ENCODE measurements around the gene HPSE2.
A peak's percentile ranks its signal among the peaks of the same experiment; 100 is the strongest.

HPSE2 gene

DNA sequence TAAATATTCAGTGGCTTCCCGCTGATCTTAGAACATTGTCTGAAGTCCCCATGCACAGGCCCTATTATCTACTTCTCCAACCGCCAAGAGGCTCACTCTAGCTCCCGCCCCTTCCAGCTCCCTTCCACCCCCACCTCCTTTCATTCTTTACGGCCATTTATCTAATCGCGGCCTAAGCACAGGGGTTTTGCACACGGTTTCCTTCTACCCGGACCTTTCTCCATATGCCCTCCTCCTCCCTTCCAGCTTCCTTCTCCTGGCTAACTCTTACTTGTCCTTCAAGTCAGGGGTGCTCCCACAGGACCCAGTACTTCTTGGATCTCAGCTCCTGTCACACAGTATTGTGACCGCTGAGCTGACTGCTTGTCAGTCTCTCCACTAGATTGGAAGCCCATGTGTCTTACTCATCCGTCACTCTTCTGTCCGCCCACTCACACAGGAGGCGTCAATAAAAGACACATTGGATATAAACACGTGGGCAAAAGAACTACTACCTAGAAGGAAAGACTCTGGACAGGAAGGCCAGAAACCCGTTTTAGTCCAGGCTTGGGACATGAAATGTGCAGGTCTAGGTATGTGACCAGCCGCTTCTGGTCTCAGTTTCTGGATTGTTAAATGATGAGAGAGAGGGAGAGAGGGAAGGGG, 768.7 kb downstream of the HPSE2 start:
- no peak for DNase-seq

DNA sequence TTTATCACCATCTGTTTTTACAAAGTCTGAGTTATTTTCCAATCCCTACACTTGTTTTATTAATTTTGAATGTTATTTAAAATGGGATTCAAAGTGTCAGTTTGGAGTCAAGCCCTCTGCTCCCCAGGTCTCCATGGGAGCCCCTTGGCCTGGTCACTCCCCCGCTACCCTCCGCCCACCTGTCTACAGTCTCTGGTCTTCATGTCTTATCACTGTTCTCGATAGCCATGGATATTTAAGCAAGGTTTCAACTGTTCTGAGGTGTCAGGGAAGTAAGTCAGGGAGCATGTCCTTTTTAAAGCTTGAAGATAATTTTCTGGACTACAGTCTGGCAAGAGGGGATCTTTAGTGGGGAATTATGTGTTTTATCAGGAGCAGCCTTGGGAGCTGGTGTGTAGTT, 769.8 kb downstream of the HPSE2 start:
- DNase-seq: no peak

DNA sequence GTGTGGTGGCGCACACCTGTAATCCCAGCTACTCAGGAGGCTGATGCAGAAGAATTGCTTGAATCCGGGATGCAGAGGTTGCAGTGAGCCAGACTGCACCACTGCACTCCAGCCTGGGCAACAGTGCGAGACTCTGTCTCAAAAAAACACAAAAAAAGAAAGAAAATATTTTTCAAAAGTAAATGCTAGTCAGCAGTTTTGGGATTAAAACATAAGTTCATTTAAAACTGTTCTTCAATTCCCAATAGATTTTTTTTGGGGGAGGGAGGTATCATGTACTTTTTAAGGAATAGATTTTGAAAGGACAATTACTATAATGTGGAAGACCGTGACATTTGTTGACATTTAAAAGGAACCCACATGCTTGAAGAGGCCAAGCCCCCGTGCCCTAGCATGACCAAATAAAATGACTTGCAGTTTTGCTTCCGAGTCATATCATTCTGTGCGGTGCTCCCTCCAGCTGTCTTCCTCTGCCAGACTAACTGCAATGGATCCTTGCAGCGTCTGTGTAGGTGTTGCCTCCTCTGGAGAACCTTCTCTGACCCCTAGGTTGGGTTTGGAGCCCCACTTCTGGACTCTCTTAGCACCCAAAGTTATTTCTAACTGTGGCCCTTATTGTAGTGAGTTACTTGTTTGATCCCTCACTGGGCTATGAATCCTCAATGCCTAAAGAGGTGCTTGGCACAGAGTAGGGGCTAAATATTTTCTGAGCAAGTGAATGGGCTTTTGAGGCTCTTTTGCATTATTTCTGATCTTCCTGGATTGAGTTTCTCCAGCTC, 771.5 kb downstream of the HPSE2 start:
- no peak for DNase-seq

DNA sequence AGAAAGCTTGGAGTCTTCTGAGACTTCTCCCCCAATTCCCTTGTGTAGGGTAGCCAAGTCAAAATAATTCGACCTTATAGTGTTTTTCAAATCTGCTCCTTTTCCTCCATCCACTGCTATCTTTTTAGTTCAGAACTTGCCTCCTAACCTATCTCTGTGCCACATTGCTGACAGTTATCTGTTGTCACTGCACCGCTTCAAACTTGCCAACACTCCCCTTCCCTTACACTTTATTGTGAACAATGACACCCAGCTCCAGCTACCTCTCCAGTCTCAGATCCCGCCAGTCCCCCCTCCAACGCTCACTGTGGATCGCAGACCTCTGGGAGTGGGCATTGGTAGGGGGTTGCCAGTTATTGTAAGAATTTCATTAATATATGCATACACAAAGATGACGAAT, 772.6 kb downstream of the HPSE2 start:
- no peak for DNase-seq

DNA sequence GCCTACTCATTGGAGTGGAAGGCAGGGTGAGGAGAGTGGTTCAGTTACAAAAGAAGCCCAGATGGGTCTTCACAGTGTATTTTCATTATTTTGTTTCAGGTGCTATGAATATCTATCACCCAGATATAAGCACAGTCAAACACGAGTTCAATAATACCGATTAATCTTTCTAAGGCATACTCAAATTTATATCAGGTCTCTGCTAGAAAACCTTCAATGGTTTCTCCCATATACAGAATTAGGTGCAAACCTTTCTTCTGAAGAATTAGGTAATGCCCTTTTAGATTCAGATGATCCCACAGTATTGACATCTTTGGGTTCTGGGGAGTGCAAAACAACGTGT, 774.2 kb downstream of the HPSE2 start:
- DNase-seq: no peak

DNA sequence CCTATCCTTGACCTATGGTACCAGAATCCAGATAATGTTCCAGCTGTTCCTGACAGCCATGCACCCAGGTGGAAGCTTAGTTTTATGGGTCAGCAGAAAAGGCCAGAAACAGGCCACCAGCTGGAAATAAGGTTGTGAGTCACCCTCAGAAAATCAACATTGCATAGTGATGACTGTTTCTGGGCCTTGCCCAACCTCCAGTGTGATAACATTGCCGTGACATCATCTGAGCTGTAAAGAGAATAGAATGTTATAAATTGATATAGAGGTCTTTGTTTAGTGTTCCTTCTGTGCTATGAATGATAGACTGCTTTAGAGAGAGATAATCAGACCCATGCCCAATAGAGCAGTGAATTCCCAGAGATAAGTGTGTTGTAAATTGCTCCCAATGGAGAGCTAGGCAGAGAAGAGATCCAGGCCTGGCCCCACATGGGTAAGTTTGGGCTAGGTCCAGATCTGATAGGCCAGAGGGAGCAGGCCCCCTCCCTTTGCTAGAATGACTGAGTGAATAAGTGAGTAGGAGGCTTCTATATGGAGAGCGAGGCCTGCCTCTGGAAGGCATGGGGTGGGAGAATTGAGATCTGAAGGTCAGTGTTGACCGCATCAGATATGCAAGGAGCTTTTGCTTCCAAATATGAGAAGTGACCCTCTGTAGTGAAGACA, 774.7 kb downstream of the HPSE2 start:
- no peak for DNase-seq

DNA sequence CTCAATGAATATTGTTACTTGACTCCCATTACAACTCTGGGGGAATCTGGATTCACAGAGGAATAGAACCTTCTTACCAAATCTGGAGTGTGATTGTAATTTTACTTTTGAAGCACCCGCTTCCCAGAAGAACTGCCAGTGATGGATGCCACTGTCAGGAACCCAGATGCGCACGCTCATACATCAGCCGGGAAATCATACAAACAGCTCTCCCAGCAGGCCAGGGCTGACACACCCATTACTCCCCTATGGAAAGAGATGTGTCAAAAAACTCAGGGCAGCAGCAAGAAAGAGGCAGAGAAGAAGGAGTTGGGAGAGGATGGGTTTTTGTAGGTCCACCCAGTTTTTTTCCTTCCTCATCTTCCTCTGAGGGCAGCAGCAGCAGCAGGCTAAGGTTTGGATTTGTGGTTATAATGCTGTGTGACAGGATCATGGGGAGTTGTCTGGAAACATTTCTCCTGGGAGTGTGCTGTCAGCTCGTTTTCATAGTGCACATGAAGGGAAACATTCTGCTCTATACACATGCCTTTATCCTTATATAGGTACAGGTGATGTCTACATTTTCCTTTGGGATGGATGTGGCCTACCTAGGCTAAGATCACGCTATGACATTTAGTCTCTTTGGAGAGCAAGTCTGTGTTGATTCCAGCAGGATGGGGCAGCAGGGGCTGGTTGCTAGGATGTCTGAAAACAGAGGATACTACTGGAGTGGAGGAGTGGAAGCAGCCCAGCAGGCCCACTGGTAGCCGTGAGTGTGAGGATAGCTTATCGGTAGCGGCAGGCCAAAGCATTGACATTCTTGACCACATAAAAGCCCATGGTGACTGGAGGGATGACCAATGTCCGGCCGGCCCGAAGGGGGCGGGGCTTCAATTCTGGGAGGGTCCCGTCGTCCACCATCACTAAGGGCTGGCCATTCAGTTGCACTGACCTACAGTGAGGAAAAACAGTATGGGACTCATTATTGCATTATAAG, 776.6 kb downstream of the HPSE2 start:
- no peak for DNase-seq

DNA sequence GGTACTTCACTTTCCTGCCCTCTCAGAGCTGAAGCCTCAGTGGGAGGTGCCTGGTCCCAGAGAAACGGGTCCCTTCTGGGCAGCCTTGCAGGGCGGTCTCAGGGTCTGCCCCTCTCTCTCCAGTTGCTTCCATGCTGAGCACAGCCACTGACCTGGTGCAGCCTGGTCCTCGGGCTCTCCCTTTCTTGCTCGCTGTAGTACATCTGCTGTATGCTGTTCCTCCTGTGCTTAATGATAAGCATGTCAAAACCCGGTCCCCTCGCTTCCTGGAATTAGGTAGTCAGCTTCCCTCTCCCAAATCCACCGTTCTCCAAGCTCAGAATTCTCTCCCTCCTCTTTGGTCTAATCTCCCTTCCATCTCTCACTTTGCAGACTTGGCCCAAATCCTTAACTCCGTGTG, 777.9 kb downstream of the HPSE2 start:
- no peak for DNase-seq

DNA sequence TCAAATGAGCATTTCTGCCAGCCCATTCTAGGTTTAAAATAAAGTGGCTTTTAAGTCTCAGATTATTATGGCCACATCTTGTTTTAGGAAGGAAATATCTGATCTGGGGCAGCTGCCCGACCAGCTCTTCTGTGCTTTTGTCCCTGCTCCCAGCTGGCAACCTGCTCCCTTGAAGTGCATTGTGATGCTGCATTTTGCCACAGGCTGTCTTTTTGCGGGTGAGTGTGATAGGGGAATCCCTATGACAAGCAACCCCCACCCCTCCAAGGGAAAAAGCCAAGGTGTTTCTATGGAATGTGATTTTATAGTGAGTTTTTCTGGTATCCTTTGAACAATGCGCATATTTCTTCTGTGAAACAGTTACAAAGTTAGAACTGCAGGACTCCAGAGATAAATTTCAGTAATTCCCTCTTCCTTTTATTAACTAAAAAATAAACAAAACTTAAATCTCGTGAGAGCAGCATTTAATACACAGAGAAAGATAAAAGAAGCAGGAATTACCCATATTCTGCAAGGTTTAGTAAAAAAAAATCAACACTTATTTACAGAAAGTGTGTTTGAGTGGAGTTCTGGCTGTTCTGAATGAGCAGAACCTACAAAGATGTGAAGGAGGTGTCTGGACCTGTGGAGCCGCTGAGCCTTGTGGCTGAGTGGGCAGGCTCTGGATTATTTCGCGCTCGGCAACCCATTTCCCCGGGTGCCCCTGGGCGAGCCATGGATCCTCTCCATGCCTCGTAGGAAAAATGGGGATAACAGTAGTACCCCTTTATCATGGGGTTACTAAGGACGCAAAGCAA, 778.8 kb downstream of the HPSE2 start:
- DNase-seq: no peak

DNA sequence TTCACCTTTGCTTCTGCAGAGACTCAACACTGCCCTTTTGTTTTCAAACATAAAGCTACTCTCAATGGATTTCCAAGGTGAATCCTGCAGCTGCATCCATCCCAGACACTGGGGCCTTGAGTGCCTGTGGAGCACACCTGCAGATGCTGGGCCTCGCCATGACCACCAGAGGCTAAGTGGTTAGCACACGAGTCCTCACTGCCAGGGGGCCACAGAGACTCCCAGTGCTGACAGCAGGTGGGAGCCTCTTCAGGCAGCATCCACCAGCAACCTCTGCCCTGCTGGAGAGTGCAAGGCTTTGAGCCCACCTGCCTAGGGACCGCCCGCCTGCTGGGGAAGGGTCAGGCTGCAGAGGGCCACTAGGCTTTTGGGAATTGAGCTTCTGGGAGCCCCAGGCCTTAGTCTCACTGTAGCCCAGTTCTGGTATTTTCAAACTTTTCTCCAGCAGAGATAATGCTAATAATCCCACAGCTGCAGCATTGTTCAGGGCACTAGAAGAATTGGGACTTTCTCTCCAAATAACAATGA, 779.5 kb downstream of the HPSE2 start:
- DNase-seq: no peak

DNA sequence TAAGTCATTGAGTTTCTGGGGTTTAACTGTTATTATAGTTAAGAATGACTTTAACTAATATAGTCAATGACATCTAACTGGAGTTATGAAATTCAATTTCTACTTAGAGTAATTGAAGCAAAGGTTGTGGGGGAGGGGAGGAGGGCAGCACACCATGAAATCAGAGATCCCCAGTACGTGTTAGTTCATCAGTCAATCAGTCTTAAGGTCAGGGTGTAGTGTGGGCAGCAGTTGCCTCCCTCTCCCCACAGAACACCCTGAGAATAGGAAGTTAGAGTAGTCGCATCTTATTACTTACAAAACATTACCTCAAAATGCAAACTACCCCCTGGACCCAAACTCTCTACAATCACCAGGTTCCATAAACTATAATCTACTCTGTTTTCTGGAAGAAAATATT, 781.9 kb downstream of the HPSE2 start:
- DNase-seq: no peak

DNA sequence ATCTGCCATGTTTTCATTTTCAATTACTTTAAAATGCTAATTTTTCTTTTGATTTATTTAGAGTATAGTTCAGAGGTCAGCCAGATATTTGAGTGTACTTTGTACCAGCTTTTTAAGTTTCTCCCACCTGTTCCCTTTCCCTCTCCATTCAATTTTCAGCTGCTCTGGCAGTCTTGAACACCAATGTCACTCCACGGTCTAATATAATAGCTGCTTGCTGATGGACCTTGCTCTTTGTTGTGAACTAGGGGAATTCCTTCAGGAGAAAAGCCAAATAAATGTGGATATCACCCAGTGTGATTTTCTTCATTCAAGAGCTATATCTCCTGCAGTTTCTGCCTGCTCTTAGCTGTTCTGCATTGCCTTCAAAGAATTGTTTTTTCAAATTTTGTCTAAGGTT, 785.0 kb downstream of the HPSE2 start:
- no peak for DNase-seq

DNA sequence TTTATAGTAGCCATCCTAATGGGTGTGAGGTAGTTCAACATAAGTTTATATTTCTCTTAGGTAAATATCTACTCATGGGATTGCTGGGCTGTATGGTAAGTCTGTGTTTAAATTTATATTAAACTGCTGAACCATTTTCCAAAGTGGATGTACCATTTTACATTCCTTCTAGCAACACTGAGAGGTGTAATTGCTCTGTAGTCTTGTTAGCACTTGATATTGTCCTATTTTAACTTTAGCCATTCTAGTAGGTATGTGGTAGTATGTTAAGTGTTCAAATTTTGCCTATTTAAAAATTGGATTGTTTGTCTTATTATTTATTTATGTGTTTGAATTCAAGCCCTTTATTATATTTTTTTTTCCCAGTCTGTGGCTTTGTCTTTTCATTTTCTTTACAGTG, 786.4 kb downstream of the HPSE2 start:
- no peak for DNase-seq

DNA sequence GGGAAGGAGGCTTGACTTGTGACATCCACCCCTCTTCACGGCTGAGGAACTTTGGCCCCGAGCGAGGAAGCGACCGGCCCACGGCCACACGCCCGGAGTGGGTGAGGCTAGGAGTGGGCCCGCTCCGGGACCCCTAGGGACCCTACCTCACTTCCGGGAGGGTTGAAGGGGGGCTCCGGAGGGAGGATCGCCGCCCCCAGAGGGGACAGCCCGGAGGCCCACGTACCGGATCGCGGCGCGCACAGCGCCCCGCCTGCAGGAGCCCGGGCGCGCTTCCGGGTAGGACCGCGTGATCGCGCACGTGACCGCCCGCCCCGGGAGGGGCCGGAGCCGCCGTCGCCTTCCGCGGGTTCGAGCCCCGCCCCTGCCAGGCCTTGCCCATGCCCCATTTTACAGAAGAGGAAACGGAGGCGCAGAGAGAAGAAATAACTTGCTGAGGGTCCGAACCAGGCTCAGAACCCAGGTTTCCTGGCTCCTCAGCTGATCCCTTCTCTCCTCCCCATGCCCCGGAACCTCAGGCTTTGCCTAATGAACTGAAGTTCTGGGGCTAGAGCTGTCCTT, 788.9 kb downstream of the HPSE2 start, which contains the start of gene HPS1:
HPS1 (minus strand) TSS at position 275 of the 561 bp plus-strand sequence. CDS start 3,695 bp downstream, outside the sequence.
- peak in 49 of 51 donors; percentile 18 to 87 (median 59) for DNase-seq

DNA sequence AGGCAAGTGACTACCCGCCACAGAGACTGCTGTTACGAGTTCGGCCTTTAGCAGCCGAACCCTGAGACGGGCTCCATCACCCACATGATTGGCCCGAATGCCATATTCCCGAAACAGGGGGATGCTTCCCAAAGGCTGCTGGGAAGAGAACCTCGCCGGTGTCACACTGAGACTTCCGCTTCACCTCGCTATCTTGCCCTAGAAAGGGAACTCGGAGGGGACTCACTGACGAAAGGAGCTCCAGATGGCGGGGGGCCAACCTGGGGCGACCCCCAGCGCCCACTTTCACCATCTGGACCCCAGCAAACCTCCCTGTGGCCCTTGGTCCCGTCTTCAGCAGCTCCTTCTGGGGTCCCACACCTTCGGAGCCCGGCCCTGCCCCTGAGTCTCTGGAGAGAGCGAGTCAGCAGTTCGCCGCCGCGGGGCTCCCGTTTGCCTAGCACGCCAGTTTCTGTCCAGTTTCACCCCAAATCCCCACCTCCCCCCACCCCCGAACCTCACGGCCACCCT, 789.4 kb downstream of the HPSE2 start:
- peak in 26 of 51 donors; percentile 13 to 83 (median 52) for DNase-seq

DNA sequence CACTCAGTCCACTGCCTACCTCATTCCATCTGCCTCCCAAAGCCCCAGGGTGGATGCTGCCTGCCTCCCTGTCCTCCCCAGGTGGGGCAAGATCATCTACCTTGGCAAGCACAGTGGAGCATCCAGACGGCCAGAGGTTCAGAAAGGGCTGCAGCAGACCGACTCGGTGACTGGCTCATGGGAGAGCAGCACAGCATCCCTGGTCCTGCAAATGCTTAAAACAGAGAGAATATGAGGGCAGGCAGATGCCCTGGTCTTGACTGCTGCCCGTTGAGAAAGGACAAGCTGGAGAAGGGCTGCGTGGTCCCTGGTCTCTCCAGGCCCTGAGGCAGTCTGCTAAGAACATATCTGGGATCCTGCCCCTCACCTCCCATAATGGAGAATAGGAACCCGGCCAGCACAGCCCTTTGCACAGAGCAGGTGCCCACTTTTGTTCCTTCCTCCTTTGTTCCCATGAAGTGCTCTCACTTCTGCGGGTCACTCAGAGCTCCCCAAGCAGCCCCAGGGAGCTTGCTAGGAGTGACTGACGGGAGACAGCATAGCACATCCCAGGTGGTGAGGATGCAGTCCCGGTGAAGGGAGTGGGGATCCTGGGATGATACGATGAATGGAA, 790.3 kb downstream of the HPSE2 start:
- DNase-seq: no peak

DNA sequence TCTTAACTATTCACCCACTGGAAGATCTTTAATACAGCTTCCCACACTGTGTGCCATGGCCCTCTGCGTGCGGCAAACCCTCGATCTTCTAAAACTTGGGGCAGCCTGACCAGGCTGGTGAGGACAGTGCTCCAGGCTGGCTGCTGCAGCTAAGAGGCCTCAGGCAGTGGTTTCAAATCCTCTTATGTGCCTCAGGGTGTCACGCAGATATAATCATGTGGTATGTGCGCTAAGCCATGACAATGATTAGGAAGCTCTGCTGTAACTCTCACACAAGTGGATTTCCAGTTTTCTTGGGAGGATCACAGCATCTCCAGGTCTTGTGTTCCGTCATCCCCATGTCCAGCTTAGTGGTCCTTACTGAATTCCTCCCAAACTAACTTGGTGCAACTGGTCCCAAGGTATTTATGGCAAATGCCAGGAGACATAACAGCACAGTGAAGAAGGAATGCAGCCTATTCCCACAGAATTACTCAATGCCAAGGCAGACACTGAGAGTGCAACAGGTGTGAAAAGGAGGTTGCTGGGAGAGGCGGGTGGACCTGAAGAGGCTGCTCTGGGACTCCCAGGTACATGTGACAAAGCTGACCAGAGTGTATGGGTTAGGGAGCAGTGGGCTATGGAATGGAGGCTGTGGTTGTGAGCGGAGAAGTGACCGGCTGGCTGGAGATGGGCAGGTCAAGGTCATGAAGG, 791.2 kb downstream of the HPSE2 start:
- peak in 2 of 51 donors; percentile 13 to 15 for DNase-seq

DNA sequence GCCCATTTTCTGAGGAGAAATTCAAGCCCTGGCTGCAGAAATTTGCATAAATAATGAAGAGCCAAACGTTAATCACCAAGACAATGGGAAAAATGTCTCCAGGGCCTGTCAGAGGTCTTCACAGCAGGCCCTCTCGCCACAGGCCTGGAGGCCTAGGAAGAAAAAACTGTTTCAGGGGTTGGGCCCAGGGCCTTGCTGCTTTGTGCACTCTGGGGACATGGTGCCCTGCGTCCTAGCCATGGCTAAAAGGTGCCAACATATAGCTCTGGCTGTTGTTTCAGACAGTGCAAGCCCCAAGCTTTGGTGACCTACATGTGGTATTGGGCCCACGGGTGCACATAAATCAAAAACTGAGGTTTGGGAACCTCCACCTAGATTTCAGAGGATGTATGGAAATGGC, 796.9 kb downstream of the HPSE2 start:
- DNase-seq: no peak

DNA sequence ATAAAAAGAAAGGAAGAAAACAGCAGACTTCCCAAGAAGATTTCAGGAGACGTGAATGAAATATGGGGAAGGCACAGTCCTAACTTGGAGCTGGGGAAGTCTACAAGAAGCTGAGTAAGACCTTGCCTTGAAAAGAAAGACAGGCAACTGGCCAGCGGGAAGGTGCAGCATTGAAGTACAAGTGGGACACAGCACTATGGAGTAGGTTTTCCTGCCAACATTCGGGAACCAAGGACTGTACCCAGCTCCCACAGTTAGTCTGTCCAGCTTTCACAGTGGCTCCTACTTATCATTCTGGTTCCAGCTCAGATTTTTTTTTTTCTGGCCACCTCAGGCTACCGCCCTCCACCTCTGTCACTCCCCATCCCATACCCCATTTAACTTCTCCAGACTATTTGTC, 798.9 kb downstream of the HPSE2 start:
- peak in 16 of 51 donors; percentile 6 to 68 (median 33) for DNase-seq
